Activated CD8-positive, alpha-beta T cell treated with anti-CD3 and anti-CD28 coated beads, Interleukin-2, amount 10 ng/mL, durations not matched to agents 7 days and 5 days (primary cell): ENCODE results near the gene CDR2. TPM values are rescaled to one million over a fixed set of nuclear protein-coding genes. Genes with fewer than 3 reads are reported as not detected.
A peak's percentile ranks its signal among the peaks of the same experiment; 100 is the strongest.
"Not testable (repeated sequence)": the region's sequence is repeated elsewhere in the genome, so short reads cannot be mapped to it uniquely, and the experiment has no call there.

Experiments used
- ATAC-seq: fragments of 150-1000 bp; cut with Tn5 transposase; one replicate; pipeline ENCODE4 v1.10.0; 2021; ENCODE audit warnings: moderate library complexity
- CTCF ChIA-PET: fragments of 350-600 bp; sonication (Branson Sonifier 250); formaldehyde crosslinking; loops from one replicate; lab custom pipeline; 2021; ENCODE audit warnings: antibody characterized with exemption; lab: Charles Lee
- POLR2A ChIA-PET: fragments of 350-600 bp; sonication (Branson Sonifier 250); formaldehyde crosslinking; loops from one replicate; lab custom pipeline; 2021; ENCODE audit warnings: antibody characterized with exemption; lab: Charles Lee
- DNase-seq: peaks from one replicate; pipeline ENCODE4 v3.0.0-alpha.2; 2020
- H3K27ac Mint-ChIP-seq: one replicate; pipeline ENCODE4 v1.8.0; 2021; ENCODE audit warnings: mild to moderate bottlenecking, mixed read lengths
- H3K27me3 Mint-ChIP-seq: one replicate; pipeline ENCODE4 v1.8.0; 2021; ENCODE audit warnings: low read depth, mixed read lengths
- H3K36me3 Mint-ChIP-seq: one replicate; pipeline ENCODE4 v1.8.0; 2021; ENCODE audit warnings: low read depth, mixed read lengths
- H3K4me1 Mint-ChIP-seq: one replicate; pipeline ENCODE4 v1.8.0; 2021; ENCODE audit warnings: low read depth, mixed read lengths
- H3K4me3 Mint-ChIP-seq: one replicate; pipeline ENCODE4 v1.8.0; 2021; ENCODE audit warnings: mild to moderate bottlenecking, mixed read lengths
- H3K9me3 Mint-ChIP-seq: one replicate; pipeline ENCODE4 v1.8.0; 2022; ENCODE audit warnings: mixed read lengths; ENCODE audit not compliant: insufficient read depth
- total RNA-seq, 2 experiments: library from RNA; stranded (reverse); gene quantifications; one replicate each; pipeline ENCODE4 v1.2.3, GENCODE V29; 2021

CDR2 gene
- total RNA-seq, 2 experiments from 2014 or later = 39.1 to 44.6 TPM

DNA sequence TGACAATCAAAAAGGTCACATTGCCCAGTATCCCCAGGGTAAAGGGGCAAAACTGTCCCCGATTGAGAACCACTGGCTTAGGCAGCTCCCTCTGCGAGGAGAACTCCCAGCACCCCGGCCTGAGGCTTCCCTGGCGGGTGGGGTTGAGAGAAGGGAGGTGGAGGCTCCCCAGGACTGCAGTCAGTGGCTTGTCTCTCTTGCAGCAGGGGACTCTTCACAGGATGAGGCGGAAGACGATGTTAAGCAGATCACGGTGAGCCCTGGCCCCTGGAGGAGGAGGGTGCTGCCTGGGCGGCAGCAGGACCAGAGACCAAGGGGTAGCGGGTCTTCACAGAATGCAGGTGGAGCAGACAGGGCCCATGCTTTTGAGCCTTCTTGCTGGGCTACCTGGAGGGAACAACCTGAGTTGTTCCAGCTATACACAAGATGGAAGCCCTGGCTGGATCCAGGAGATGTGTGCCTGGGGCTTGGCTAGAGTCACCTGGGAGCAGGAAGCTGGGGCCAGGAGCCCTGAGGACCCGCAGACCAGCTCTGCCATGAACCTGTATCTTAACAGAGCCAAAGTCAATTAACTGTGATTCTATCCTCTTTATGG lies 60.4 kb downstream of the CDR2 start:
- H3K4me1 Mint-ChIP-seq = no peaks in the 10 kb centered on the region
- no peaks in the 10 kb centered on the region for H3K27me3 Mint-ChIP-seq
- H3K9me3 Mint-ChIP-seq = no peaks in the 10 kb centered on the region
- H3K4me3 Mint-ChIP-seq = no peak overlapping the region
- no peak for DNase-seq
- peaks cover 27% of the 10 kb centered on the region for H3K36me3 Mint-ChIP-seq
- CTCF ChIA-PET = no interaction called here
- no peak for ATAC-seq
- no peak overlapping the region for H3K27ac Mint-ChIP-seq
- POLR2A ChIA-PET = no interaction called here

DNA sequence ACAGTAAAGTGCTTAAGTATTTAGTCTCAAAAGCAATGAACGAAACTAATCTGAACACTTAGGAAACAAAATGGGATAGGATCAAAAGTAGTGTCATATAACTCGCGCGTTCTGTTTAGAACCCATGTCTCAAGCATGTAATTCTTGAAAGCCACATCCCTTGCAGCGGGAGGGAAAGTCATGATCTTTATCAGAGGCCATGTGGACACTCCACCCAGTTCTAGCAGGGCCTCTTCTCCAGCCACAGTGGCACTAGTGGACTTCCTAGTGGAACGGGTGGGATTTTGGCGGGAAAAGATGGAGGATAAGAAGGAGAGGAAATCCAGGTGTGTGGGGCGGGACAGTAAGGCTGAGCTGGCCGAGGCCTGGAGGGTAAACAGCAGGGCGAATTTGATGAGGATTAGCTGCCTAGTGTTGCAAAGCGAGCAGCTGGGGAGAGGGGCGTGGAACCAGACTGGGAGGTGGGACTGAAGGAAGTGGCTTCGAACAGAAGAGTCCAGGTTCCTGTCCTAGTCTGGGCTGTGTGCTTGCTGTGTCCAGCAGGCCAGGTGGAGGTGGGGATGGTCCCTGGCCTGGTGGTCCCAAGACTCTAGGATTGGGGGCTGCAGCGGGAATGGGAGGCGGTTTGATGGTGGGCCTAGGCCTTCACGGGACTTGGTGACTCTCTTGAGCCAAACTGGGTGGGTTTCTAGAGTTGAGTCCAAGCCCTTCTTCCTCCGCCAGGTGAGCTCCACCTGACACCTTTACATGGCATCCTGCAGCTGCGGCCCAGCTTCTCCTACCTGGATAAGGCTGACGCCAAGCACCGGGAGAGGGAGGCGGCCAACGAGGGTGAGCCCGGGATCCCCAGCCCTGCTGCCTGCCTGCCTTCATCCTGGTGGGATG lies 61.3 kb downstream of the CDR2 start:
- CTCF ChIA-PET = no interaction called here
- no peak for ATAC-seq
- Mint-ChIP-seq H3K36me3 (peaks cover 26% of the 10 kb centered on the region), H3K9me3 (no peaks in the 10 kb centered on the region), H3K4me1 (no peaks in the 10 kb centered on the region), H3K4me3 (no peak overlapping the region), H3K27me3 (no peaks in the 10 kb centered on the region), H3K27ac (no peak overlapping the region)
- DNase-seq = no peak
- POLR2A ChIA-PET = interaction anchor here (0.6 kb wide), 1 partner anchor 15 kb away, joined by 3 read pairs; no protein-coding TSS in a partner anchor

DNA sequence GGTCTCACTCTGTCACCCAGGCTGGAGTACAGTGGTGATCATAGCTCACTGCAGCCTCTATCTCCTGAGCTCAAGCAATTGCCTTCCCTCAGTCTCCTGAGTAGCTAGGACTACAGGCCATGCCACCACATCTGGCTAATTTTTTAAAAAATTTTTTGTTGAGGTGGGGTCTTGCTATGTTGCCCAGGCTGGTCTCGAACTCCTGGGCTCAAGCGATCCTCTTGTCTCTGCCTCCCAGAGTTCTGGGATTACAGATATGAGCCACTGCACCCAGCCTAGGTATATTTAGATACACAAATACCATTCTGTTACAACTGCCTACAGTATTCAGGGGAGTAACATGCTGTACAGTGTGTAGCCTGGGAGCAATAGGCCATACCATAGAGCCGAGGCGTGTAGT lies 62.9 kb downstream of the CDR2 start:
- CTCF ChIA-PET = interaction anchor here (1.5 kb wide), 1 partner anchor 9 kb away, joined by 3 read pairs; no protein-coding TSS in a partner anchor
- POLR2A ChIA-PET = no interaction called here
- no peak for DNase-seq
- Mint-ChIP-seq H3K27ac (no peak overlapping the region), H3K27me3 (no peaks in the 10 kb centered on the region), H3K4me1 (no peaks in the 10 kb centered on the region), H3K36me3 (peaks cover 24% of the 10 kb centered on the region), H3K4me3 (no peak overlapping the region), H3K9me3 (no peaks in the 10 kb centered on the region)
- ATAC-seq = no peak

DNA sequence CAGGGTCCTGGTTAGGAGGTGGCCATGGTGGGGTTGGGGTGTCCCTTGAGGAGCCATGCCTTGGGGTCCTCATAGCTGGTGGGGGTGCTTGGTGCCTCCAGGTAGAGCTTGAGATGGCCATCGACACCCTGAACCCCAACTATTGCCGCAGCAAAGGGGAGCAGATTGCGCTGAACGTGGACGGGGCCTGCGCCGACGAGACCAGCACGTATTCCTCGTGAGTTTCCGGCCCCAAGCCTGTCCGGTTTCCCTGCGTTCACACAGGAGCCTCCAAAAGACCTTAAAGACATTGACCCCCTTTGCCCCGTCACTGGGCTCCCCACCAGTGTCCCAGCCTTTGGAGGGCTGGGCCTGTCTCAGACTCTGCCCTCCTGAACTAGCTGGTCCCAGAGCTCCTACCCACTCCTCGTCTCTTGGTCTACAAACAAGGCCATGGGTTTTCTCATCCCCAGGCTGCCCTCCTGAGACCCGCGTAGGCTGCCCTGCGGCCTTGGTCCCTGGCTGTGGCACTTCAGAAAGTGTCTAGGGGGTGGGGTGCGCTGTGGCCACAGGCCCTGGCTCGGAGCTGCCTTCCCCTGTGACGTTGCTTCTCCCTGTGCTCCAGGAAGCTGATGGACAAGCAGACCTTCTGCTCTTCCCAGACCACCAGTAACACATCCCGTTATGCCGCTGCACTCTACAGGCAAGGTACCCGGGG lies 65.4 kb downstream of the CDR2 start:
- H3K4me1 Mint-ChIP-seq = no peaks in the 10 kb centered on the region
- H3K27ac Mint-ChIP-seq = no peak overlapping the region
- DNase-seq = no peak
- CTCF ChIA-PET = interaction anchor here (1.4 to 2.2 kb wide), 2 partner anchors 9 to 113 kb away, joined by 4 to 7 read pairs; no protein-coding TSS in a partner anchor
- peaks cover 16% of the 10 kb centered on the region for H3K36me3 Mint-ChIP-seq
- no peaks in the 10 kb centered on the region for H3K9me3 Mint-ChIP-seq
- H3K4me3 Mint-ChIP-seq = no peak overlapping the region
- H3K27me3 Mint-ChIP-seq = no peaks in the 10 kb centered on the region
- ATAC-seq = no peak
- POLR2A ChIA-PET = interaction anchor here (1.0 to 1.5 kb wide), 2 partner anchors 9 to 28 kb away, joined by 3 to 4 read pairs; no protein-coding TSS in a partner anchor

DNA sequence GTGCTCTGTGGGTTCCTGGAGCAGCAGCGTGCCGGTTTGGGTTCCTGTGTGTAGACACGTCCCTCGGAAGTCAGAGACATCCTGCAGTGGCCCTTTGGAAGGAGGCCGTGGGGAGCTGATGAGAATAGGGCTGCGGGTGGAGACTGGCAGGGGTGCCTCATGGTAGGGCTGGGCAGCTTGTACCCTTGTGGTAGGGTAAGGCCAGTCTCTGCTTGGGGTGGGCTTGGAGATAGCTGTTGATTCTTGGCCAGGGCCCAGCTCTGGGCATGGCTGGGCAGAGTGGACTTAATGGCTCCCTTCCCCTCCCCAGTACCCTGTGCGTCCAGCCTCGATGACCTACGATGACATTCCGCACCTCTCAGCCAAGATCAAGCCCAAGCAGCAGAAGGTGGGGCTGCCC lies 66.6 kb downstream of the CDR2 start:
- no peak overlapping the region for H3K4me3 Mint-ChIP-seq
- peak overlapping the region; percentile 33 for H3K27ac Mint-ChIP-seq
- no peaks in the 10 kb centered on the region for H3K9me3 Mint-ChIP-seq
- DNase-seq = no peak
- ChIA-PET CTCF (no interaction called here), POLR2A (no interaction called here)
- H3K27me3 Mint-ChIP-seq = no peaks in the 10 kb centered on the region
- no peaks in the 10 kb centered on the region for H3K4me1 Mint-ChIP-seq
- ATAC-seq = no peak
- H3K36me3 Mint-ChIP-seq = peaks cover 17% of the 10 kb centered on the region

DNA sequence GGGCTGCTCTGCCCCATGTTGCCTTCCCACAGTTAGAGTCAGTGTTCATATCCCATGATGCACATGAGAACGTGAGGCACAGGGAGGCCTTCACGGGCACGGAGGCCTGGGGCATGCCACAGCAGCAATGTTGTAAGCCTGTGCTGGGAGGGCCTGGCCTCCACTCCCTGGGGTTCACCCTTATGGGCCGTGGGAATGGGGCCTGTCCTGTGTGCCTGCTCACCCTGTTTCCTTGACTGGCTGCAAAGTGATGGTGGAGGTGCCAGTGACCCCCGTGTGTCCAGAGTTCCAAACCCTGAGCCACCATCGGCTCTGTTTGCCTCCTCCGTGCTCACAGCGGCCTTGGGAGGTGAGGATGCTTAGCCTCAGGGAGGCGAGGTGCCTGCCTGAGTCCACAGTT lies 67.6 kb downstream of the CDR2 start:
- ATAC-seq (no peak), DNase-seq (no peak)
- H3K27ac Mint-ChIP-seq = no peak overlapping the region
- H3K27me3 Mint-ChIP-seq = no peaks in the 10 kb centered on the region
- H3K36me3 Mint-ChIP-seq = peaks cover 19% of the 10 kb centered on the region
- ChIA-PET CTCF (interaction anchor here (1.3 kb wide), 1 partner anchor 12 kb away, joined by 5 read pairs; no protein-coding TSS in a partner anchor), POLR2A (no interaction called here)
- no peak overlapping the region for H3K4me3 Mint-ChIP-seq
- no peaks in the 10 kb centered on the region for H3K9me3 Mint-ChIP-seq
- H3K4me1 Mint-ChIP-seq = peaks cover 2% of the 10 kb centered on the region

DNA sequence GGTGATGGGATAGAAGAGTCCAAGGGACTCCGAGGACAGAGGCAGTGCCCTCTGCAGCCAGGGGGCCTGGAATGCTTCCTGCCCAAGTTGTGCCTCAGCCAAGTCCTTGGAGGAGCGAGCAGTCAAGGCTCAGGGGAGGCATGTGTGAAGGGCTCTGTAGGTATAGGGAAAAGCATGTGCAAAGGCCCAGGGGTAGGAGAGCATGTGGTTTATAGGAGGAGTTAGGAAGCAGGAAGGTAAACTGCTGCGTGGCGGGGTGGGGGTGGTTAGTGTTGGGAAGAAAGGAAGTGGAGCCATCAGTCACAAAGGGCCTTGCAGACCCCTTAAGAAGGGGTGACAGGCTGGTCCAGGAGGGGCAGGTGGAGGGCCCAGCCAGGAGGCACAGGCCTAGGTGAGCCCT lies 70.0 kb downstream of the CDR2 start:
- Mint-ChIP-seq H3K27me3 (no peaks in the 10 kb centered on the region), H3K9me3 (no peaks in the 10 kb centered on the region), H3K4me1 (peaks cover 14% of the 10 kb centered on the region), H3K27ac (peak overlapping the region; percentile 28), H3K36me3 (peaks cover 19% of the 10 kb centered on the region), H3K4me3 (no peak overlapping the region)
- DNase-seq (no peak), ATAC-seq (no peak)
- ChIA-PET POLR2A (no interaction called here), CTCF (interaction anchor here (0.8 kb wide), 1 partner anchor 17 kb away, joined by 3 read pairs; no protein-coding TSS in a partner anchor)

DNA sequence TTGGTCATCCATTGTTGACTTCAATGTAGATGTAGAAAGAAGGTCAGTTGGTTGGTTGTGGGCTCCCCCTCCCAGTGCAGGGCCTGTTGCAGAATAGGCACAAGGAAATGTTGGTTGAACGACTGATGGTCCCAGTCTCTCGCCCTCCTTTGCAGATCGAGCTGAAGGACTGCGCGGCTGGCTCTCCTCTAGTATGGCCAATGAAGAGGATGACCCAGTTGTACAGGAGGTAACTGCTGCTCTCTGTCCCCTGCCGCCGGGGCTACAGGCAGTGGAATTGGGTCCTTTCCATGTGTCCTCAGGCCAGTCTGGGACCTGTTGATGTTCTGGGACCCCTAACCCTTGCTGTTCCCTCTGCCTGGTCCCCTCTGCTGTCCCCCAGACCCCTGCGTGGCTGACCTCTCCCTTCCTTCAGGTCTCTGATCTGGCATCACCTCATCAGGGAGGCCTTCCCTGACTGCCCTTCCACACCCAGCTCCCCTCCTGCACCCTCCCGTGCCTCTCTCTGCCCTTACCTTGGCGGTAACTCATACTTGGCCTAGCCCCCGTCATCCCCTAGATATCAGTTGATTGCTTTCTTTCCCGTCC lies 71.5 kb downstream of the CDR2 start:
- no peak for ATAC-seq
- Mint-ChIP-seq H3K36me3 (peaks cover 22% of the 10 kb centered on the region), H3K9me3 (no peaks in the 10 kb centered on the region), H3K27ac (no peak overlapping the region), H3K4me1 (peaks cover 22% of the 10 kb centered on the region), H3K4me3 (no peak overlapping the region), H3K27me3 (no peaks in the 10 kb centered on the region)
- no peak for DNase-seq
- POLR2A ChIA-PET = no interaction called here
- CTCF ChIA-PET = interaction anchor here (8.9 kb wide), 1 partner anchor 101 kb away, joined by 355 read pairs; the partner anchor contains the start of gene EEF2K

DNA sequence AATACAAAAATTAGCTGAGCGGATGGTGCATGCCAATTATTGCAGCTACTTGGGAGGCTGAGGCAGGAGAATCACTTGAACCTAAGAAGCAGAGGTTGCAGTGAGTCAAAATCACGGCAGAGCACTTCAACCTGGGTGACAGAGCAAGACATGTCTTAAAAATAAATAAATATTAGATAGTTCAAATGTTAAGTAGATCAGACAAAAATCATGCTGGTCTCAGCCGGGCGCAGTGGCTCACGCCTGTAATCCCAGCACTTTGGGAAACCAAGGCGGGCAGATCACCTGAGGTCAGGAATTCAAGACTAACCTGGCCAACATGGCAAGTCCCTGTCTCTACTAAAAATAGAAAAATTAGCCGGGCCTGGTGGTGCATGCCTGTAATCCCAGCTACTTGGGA lies 73.0 kb downstream of the CDR2 start:
- CTCF ChIA-PET = interaction anchor here (0.7 to 8.9 kb wide), 7 partner anchors 18 to 223 kb away, joined by 3 to 355 read pairs (median 7); partner anchors contain the start of gene EEF2K
- not testable (repeated sequence) for ATAC-seq, H3K27ac Mint-ChIP-seq, H3K4me3 Mint-ChIP-seq, DNase-seq, H3K9me3 Mint-ChIP-seq, H3K27me3 Mint-ChIP-seq
- H3K36me3 Mint-ChIP-seq = peaks cover 26% of the 10 kb centered on the region
- POLR2A ChIA-PET = interaction anchor here (0.7 kb wide), 1 partner anchor 41 kb away, joined by 3 read pairs; no protein-coding TSS in a partner anchor
- H3K4me1 Mint-ChIP-seq = peaks cover 22% of the 10 kb centered on the region

DNA sequence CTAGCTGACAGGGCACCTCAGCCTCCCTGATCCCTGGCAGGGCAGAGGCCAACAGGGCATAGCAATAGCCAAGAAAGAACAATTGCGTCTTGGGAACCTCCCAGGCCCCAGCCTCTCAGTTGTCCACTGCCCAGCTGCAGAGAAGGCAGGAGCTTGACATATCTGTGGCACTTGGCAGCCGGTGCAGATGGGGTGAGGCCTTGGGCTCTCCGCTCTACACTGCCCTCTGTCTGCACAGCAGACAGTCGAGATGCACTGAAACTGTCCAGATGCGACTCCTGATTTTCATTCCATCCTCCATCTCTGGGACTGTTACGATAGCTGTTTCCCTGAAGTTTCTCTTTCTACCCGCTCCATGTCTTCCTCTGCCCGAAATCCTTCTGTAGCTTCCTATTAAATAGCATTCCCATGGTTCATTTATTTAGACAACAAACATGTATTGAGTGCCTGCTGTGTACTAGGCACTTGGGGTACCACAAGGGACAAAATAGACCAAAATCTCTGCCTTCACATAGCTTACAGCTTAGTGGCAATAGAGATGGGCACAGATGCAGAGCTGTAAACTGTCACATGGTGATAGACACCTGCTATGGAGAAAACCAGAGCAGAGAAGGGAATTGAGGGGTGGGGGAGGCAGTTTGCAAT lies 73.9 kb downstream of the CDR2 start:
- Mint-ChIP-seq H3K27me3 (no peaks in the 10 kb centered on the region), H3K4me3 (no peak overlapping the region), H3K27ac (peak overlapping the region; percentile 43), H3K36me3 (peaks cover 26% of the 10 kb centered on the region), H3K9me3 (no peaks in the 10 kb centered on the region), H3K4me1 (peaks cover 27% of the 10 kb centered on the region)
- ATAC-seq (no peak), DNase-seq (peak; percentile 70)
- ChIA-PET CTCF (interaction anchor here (0.7 to 8.9 kb wide), 22 partner anchors 9 to 300 kb away, joined by 3 to 355 read pairs (median 4); partner anchors contain the start of gene EEF2K), POLR2A (interaction anchor here (0.6 to 1.0 kb wide), 3 partner anchors 8 to 110 kb away, joined by 3 to 5 read pairs (median 4); no protein-coding TSS in a partner anchor)
